Heart left ventricle (tissue), 16 donors: Measurements from ENCODE around the gene MED16. TPM values are rescaled to one million over a fixed set of nuclear protein-coding genes. Genes with fewer than 3 reads are reported as not detected.

Experiments
- ATAC-seq, 4 donors: fragments of 200-7000 bp; cut with Tn5 transposase; one replicate each; pipeline ENCODE4 v1.9.1; 2020 to 2022; ENCODE audit warnings: moderate library complexity in 4 of 4, mild to moderate bottlenecking in 3 of 4, moderate number of reproducible peaks in 1 of 4
- DNase-seq, 5 donors: peaks; one replicate each; pipeline ENCODE4 v3.0.0-alpha.2; 2020
- H3K27ac ChIP-seq, 12 donors: fragments of 200-600 bp; sonication (generic) in 4 of 12; one replicate each; pipeline versions ENCODE4 v1.5.0 to v1.8.0; 2016 to 2022; ENCODE audit warnings: mild to moderate bottlenecking in 2 of 12
- H3K27me3 ChIP-seq, 9 donors: fragments of 200-600 bp; sonication (generic) in 2 of 9; one replicate each; pipeline versions ENCODE4 v1.5.1 to v1.8.0; 2016 to 2022; ENCODE audit warnings: mild to moderate bottlenecking in 3 of 9
- H3K36me3 ChIP-seq, 9 donors: fragments of 200-600 bp; sonication (generic) in 2 of 9; one replicate each; pipeline versions ENCODE4 v1.5.0 to v1.8.0; 2018 to 2022; ENCODE audit warnings: mild to moderate bottlenecking in 2 of 9
- H3K4me1 ChIP-seq, 12 donors: fragments of 200-600 bp; sonication (generic) in 4 of 12; one replicate each; pipeline versions ENCODE4 v1.5.0 to v1.8.0; 2016 to 2022; ENCODE audit warnings: mild to moderate bottlenecking in 3 of 12
- H3K4me3 ChIP-seq, 12 donors: fragments of 200-600 bp; sonication (generic) in 4 of 12; one replicate each; pipeline versions ENCODE4 v1.5.0 to v1.8.0; 2017 to 2022; ENCODE audit warnings: mild to moderate bottlenecking in 9 of 12, moderate library complexity in 4 of 12
- H3K9me3 ChIP-seq, 12 donors: fragments of 200-600 bp; sonication (generic) in 4 of 12; one replicate each; pipeline versions ENCODE4 v1.5.0 to v1.8.0; 2016 to 2022; ENCODE audit warnings: mild to moderate bottlenecking in 1 of 12
- POLR2A ChIP-seq, 2 donors: fragments of 450-650 bp; IDR thresholded peaks; one replicate each; pipeline ENCODE4 v1.6.1; 2017; ENCODE audit warnings: antibody characterized with exemption in 2 of 2, mild to moderate bottlenecking in 2 of 2, moderate library complexity in 2 of 2
- WGBS, 4 donors: extraction: QIAGEN DNeasy Blood & Tissue Kit in 2 of 4; methylation state at CpG; one replicate each; pipeline versions ENCODE4 v1.1.5 to v1.1.7; 2013 to 2018; 5-methylcytosine and 5-hydroxymethylcytosine counted together
- intact Hi-C, 10 donors: fragments of 100-400 bp; cut with DNase I; formaldehyde crosslinking; loops; one replicate each; pipeline versions ENCODE4 v1.11.1 to v1.14.2; 2022
- polyA plus RNA-seq, 2 donors: library from polyadenylated mRNA; stranded (reverse); fragments of 200-250 nt; gene quantifications; one replicate each; pipeline ENCODE4 v1.2.3, GENCODE V29; 2013
- total RNA-seq, 9 donors: library from RNA; depleted of rRNA in 2 of 9; stranded (reverse); fragments of >200 nt in 2 of 9; fragmentation: NEBNext Ultra II Directional in 3 of 9; extraction: Animal tissue kit (Norgen Biotek cat#: 25700) in 3 of 9; gene quantifications; one replicate each; pipeline versions ENCODE4 v1.1.0 to v1.2.4, GENCODE V29; 2016 to 2023
- TF ChIP-seq, protein P1 (sequence below), 12 donors: fragments of 200-600 bp; sonication (generic) in 4 of 12; IDR thresholded peaks; one replicate each; pipeline versions ENCODE4 v1.5.0 to v1.8.0; 2018 to 2022; ENCODE audit warnings: antibody characterized with exemption in 12 of 12, mild to moderate bottlenecking in 5 of 12
- donor health status: ischemic (EF 13 %, LVEDD 7.1; RV severe dilation, severe dysfunction).
- donor health status: healthy with polysubstance abuse.
- donor health status: DM: no; HTN: yes; CAD: no.
- donor health status: DM: no; HTN: no; CAD: no.
- donor health status: ischemic (EF 25% LVEDD 6.9; RV normal size, moderate dysfunction).
- donor health status: ischemic (EF 25% LVEDD 5.7; RV mildly dilated, moderate dysfunction).
- donor health status: healthy.
- donor health status: DM: yes; HTN: yes; CAD: no.
- donor health status: ischemic (EF 35%, LVEDD 5.7; RV mildly dilated, moderate dysfunction).
- donor health status: nonischemic (EF 11% LVEDD 7.7; RV severe dilation, severe dysfunction).
- donor health status: DM: yes; HTN: yes; CAD: no.
- donor health status: PGD.
- donor health status: ischemic (EF 29% LVEDD 5.4; RV normal size, mild dysfunction).
- donor health status: nonischemic (EF 23%, LVEDD 6.1; RV moderate dilation, normal function).

Gene MED16
- total and polyA plus RNA-seq, 11 donors: 17.5 to 41.9 (median 26.2) TPM

DNA sequence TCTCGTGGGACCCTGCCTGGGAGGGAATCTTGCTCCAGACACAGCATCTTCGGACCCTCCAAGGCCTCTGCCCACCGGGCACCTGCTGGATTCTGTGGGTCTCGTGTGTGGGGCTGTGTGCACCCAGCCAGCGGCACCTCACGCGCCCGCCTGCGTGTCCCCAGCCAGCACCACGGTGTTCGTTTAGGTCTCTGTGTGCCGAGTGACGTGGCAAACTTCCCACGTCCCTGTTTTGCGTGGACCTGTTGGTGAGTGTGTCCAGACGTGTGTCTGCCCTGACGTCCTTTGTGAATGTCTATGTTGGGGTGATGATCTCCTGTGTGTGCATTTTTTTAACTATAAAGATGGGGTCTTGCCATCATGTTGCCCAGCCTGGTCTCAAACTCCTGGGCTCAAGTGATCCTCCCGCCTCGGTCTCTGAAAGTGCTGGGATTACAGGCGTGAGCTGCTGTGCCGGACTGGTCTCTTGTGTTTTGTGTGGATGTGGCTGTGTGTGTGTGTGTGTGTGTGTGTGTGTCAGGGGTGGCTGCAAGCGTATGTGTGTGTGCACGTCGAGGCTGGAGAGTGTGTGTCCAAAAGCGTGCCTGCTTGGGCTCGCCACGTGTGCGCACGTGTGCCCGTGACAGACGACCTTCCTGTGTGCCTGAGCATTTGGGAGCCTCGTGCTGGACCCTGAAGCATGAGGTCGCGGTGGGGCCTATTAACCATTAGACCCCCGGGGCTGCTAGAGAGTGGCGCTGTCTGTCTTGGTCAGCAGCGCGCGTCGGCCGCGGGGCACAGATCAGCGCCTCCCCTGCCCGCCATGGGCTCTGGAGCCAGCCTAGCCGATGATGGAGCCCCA, 48.5 kb upstream of the MED16 start:
- no peak for TF ChIP-seq POLR2A (IDR thresholded peaks at IDR 0.05)
- TF ChIP-seq, protein P1, sequence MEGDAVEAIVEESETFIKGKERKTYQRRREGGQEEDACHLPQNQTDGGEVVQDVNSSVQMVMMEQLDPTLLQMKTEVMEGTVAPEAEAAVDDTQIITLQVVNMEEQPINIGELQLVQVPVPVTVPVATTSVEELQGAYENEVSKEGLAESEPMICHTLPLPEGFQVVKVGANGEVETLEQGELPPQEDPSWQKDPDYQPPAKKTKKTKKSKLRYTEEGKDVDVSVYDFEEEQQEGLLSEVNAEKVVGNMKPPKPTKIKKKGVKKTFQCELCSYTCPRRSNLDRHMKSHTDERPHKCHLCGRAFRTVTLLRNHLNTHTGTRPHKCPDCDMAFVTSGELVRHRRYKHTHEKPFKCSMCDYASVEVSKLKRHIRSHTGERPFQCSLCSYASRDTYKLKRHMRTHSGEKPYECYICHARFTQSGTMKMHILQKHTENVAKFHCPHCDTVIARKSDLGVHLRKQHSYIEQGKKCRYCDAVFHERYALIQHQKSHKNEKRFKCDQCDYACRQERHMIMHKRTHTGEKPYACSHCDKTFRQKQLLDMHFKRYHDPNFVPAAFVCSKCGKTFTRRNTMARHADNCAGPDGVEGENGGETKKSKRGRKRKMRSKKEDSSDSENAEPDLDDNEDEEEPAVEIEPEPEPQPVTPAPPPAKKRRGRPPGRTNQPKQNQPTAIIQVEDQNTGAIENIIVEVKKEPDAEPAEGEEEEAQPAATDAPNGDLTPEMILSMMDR (IDR thresholded peaks at IDR 0.05): no peak
- Histone ChIP-seq H3K4me1 (peaks cover 0 to 22% (median 4%) of the 10 kb centered on the region in 12 donors), H3K4me3 (peak overlapping the region in 11 of 12 donors; percentile 22 to 55 (median 42)), H3K9me3 (peaks cover 0 to 4% (median 0%) of the 10 kb centered on the region in 12 donors), H3K27me3 (no peaks in the 10 kb centered on the region), H3K27ac (peak overlapping the region in 8 of 12 donors; percentile 67 to 89 (median 84)), H3K36me3 (peaks cover 0 to 10% (median 0%) of the 10 kb centered on the region in 9 donors)
- intact Hi-C loops: no loop called here
- no peak for DNase-seq
- no peak for ATAC-seq
- WGBS, 4 donors: 77 to 84% (median 79%) methylated on average over 31 to 45 of the region's 45 CpGs

DNA sequence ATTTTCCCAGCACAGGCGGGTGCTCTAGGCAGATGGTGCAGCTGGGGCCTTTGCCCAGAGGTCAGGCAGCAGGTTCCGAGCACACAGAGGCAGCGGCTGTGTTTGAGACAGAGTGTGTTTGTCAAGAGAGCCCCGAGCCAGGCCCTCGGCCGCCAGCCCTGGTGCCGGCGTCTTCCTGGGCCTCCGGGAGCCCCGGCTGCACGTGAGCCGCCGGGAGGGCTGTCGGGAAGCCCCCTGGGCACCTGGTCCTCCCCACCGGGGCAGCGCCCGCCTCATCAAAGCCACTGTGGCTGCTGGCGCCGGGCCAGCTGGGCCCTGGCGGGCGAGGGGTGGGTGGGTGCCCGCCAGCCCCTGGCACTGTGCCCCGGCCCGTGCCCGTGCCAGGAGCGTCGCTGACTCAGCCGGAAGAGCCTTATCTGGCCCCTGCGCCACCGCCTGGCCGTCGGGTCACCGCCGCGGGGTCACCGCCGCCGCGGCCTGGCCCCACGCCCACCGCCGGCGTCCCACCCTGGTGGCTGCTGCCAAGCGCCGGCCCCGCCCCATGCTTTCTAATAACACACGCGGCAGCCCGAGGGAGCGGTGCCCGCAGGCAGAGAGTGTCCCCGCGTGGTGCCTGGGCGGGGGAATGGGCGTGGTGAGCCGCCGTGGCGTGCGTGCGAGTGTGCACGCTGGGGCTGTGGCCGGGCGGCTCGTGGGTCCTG, 47.8 kb upstream of the MED16 start:
- H3K27me3 ChIP-seq: no peaks in the 10 kb centered on the region
- ATAC-seq: peak in 3 of 4 donors; percentile 81 to 87 (median 85)
- no peak for TF ChIP-seq POLR2A (IDR thresholded peaks at IDR 0.05)
- TF ChIP-seq, protein P1 (IDR thresholded peaks at IDR 0.05): peak in 1 of 12 donors; percentile 14
- peak; percentile 66 to 84 (median 69) for DNase-seq
- H3K36me3 ChIP-seq: peaks cover 0 to 10% (median 0%) of the 10 kb centered on the region in 9 donors
- H3K4me1 ChIP-seq: peaks cover 0 to 23% (median 4%) of the 10 kb centered on the region in 12 donors
- H3K9me3 ChIP-seq: peaks cover 0 to 4% (median 0%) of the 10 kb centered on the region in 12 donors
- 36 to 78% (median 52%) methylated on average over 4 to 64 of the region's 64 CpGs for WGBS, 4 donors
- intact Hi-C loops: no loop called here
- H3K27ac ChIP-seq: peak overlapping the region in 11 of 12 donors; percentile 67 to 89 (median 82)
- peak overlapping the region in 11 of 12 donors; percentile 22 to 55 (median 42) for H3K4me3 ChIP-seq

DNA sequence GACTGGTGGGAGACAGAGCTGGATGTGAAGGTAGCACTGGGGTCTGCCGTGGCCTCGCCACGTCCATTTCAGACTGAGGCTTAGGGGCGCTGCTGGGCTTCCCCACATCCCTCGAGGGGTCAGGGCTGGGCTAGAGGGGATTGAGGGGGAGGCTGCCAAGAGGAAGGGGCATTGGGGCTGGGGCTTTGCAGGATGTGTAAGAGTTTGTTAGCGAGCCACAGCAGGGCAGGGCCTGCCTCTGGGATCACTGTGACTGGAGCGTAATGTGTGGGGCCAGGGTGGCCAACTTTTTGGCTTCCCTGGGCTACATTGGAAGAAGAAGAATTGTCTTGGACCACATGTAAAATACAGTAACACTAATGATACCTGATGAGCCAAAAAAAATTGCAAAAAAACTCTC, 46.9 kb upstream of the MED16 start:
- TF ChIP-seq, protein P1 (IDR thresholded peaks at IDR 0.05): no peak
- no peak for TF ChIP-seq POLR2A (IDR thresholded peaks at IDR 0.05)
- H3K4me3 ChIP-seq: no peak overlapping the region
- peaks cover 0 to 4% (median 0%) of the 10 kb centered on the region in 12 donors for H3K9me3 ChIP-seq
- intact Hi-C loops: loop anchor here in 1 of 10 donors (5.0 kb wide), 1 partner anchor 37 kb away; no protein-coding TSS in a partner anchor
- H3K36me3 ChIP-seq: peaks cover 0 to 10% (median 0%) of the 10 kb centered on the region in 9 donors
- H3K27ac ChIP-seq: peak overlapping the region in 6 of 12 donors; percentile 67 to 89 (median 86)
- no peaks in the 10 kb centered on the region for H3K27me3 ChIP-seq
- DNase-seq: peak in 1 of 5 donors; percentile 6
- no peak for ATAC-seq
- peaks cover 0 to 31% (median 9%) of the 10 kb centered on the region in 12 donors for H3K4me1 ChIP-seq
- WGBS, 4 donors: 94 to 98% (median 98%) methylated on average over 7 of the region's 7 CpGs
